Stimulated activated CD4-positive, alpha-beta T cell treated with anti-CD3 and anti-CD28 coated beads, Interleukin-1b, Interleukin-23, amount 100 ng/mL, for 1 hour (primary cell): ENCODE data around the gene GGTA1.
"Not testable (repeated sequence)": the region's sequence is repeated elsewhere in the genome, so short reads cannot be mapped to it uniquely, and the experiment has no call there.

Experiments used
- DNase-seq, 2 donors: peaks; one replicate each; pipeline ENCODE4 v3.0.0-alpha.2; 2020; ENCODE audit warnings: low read depth in 2 of 2

The GGTA1 gene

DNA sequence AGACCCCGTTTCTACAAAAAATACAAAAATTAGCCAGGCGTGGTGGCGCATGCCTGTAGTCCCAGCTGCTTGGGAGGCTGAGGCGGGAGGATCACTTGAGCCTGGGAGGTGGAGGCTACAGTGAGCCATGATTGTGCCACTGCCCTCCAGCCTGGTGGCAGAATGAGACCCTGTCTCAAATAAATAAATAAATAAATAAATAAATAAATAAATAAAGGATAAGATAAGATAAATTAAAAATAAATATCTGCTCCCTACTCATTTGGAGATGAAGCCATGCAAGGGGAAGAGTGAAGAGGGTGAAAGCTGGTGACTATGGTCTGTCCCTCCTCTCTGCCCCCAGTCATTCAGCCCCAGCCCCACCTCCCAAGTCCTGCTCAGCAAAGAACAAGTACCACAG, 41.2 kb downstream of the GGTA1 start:
- not testable (repeated sequence) for DNase-seq

DNA sequence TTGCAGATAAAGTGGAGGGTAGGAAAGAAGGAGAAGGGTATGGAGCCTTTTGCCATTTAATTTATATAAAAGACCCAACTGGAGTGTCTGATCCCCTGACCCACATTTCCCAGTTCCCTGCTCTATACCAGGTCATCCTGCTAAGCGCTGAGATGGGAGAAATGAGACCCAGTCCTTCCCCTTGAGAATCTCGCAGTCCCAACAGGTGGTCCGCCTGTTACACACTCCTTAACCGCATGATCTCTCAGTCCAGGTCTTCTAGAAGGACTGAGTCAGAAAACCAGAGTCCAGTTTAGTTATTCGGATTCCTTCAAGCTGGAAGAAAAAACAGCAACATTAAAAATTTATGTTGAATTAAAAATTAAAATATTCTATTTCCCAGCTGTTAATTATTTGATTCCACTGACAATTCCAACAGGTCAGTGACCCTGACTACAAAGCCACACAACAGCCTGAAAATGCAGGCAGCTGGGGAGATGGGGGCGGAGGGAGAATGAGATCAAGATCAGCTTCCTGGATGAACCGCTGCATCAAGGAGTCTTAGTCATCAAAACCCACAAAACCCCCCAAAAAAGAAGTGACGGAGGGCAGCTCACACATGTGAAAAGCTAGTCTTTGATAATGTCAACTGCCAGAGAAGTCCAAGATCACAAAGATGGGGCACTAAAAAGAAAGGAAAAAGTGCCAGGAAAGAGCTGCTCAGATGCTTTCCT, 44.0 kb downstream of the GGTA1 start:
- no peak for DNase-seq

DNA sequence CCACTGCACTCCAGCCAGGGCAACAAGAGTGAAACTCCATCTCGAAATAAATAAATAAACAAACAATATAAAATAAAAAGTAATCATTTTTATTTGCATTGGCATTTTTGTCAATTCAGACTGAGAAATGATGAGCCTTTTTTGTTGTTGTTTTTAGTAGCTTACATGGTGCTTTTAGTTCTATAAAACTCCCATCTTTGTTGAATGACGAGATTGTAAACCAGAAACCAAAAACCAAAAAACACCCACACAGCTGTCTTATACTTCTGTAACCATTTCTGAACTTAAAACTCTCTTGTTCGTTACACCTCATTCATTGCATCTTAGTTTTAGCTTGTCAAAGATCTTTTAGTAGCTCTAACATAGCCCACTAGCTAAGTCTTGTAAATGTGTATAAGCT, 44.7 kb downstream of the GGTA1 start:
- no peak for DNase-seq

DNA sequence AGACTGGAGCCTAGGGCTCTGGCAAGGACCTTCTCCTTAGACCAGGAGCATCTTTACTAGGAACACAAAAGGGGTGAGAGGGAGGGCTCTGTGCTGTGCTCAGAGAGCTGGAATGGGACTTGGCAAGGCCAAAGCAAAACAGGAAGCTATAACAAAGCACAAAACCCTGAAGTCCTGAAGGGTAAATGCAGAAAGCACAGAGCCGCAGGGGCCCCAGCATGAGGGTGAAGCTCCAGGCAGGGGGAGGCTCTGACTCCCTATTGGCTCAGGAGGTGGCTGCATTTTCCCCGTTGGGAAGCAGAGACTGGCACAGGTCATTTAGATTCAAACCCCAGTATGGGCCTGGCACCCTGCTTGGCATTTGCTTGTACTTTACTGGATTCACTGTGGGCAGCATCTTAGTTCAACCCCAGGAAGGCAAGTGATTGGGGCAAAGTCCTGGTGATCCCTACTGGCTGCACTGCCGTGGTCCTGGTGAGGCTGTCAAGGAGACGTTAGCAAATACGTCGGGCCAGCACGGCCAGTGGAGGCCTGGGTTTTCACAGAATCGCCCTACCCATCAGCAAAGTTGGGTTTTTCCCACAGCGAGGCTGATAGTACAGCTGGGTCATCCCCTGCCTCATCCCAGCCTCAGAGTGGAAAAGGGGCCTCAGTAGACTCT, 46.3 kb downstream of the GGTA1 start:
- DNase-seq, result no peak

DNA sequence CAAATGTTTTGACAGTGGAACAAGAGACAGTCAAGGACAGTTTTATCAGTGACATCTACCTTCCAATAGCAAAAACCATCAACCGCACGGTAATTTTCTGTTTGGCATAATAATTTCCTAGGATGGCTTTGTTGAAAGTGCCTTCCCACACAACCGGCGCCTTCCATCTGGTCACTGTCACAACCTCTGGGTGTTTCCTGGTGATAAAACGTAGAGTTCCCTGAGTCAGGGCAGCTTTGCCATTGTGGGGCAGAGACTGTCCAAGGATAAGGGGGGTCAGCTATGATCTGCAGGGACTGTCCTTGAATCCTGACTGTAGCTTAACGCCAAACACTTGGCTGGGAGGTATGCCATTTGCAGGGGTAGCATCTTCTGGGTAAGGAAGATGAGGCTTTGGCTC, 47.6 kb downstream of the GGTA1 start:
- no peak for DNase-seq

DNA sequence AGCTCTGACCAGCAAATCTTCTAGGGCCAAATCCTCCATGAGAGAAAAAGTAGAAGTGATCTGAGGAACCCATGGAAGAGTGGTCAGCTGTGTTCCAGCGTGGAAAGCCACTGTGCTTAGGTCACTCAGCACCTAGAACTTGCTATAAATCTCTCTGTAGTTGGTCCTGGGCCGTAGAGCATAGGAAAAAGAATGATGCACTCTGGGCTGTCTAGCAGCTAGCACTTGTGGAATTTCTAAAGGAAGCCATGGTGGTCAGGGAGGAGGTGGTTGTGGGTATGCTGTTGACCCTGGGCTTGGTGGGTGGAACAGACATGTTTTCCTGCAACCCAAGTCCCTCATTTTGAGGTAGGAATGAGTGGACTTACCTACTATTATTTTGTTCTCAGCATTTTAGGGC, 48.1 kb downstream of the GGTA1 start:
- DNase-seq, result no peak

DNA sequence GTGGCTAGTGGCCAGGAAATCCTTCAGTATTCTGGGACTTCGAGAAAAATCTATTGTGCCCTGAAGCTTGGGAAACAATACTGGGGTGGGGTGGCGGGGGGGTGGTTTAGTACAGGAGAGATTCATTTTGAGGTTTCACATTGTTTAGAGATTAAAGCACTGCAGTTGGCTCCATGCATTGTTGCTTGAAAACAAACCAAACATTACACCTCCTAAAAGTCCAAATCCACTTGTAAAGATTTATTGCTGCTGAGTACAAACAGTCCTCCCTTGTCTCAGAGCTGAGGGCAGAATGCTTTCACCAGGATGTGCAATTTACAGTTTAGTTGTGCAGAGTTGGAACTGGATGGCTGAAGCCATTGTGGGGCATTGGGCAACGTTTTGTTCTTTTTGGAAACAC, 49.4 kb downstream of the GGTA1 start:
- DNase-seq, result no peak

DNA sequence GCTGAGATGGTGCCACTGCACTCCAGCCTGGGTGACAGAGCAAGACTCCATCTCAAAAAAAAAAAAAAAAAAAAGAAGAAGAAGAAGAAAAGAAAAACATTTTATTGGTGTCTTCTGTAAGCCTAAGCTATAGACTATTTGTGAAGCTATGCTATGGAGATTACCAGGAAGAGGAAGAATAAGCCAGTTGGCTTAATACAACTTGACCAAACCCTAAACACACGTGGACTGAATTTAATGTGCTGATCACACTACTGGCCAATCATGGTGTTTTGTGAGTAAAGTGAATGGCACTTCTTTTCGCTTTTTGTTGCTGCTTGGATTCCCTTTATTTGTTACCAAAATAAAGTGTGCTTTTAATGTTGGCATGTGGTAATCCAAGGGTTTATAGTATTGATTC, 49.9 kb downstream of the GGTA1 start:
- no peak for DNase-seq

DNA sequence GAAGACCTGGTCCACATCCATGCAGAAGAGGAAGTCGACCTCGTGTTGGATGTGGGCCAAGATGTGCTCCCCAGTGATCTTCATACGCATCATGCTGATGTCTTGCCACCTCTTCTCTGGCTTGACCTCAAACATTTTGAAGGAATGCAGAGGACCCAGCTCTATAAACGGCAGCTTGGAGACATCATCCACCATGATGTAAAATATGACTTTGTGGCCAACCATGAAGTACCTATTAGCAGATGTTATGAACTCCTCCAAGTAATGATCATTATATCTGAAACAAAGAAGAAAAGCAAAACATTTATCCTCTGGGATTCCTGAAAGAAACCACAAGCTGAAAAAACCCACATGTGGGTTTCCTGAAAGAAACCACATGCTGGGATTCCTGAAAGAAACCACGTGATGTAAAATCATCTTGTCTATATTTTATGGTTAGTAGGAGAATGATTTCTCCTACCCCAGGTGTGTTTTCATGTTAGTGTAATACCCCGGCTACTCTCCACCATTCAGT, 52.3 kb downstream of the GGTA1 start:
- no peak for DNase-seq

DNA sequence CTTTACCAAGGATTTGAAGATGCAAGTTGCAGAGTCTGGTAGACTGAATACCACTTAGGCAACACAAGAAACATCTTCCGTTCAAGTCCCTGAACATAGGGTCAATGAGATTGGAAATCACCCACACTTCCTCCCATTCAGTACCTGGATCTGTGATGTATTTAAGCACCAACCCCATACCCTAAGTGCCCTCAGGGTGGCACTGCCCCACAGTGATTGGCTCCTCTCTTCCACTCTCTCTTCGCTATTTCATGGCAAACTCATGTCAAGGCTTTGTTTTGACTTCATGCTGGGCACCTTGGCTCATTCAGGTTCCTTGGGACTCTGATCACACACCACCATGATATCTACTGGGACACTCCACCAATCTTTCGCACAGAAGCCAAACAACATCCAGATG, 53.7 kb downstream of the GGTA1 start:
- no peak for DNase-seq

DNA sequence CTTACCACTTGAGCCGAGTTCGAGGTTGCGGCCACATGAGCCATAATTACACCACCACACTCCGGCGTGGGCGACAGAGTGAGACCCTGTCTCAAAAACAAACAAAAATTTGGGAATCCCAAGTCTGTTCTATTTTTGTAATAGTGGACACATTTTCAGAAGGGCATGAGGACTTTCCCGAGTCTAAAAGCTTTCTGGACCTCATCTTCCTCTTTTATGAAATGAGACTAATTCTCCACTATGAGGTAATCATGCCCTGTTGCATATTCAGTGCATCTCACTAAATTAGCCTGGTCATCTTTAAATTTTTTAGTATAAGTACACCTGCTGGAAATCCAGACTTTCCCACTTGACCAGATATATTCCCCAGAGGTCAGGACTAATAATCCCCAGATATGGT, 55.7 kb downstream of the GGTA1 start:
- no peak for DNase-seq

DNA sequence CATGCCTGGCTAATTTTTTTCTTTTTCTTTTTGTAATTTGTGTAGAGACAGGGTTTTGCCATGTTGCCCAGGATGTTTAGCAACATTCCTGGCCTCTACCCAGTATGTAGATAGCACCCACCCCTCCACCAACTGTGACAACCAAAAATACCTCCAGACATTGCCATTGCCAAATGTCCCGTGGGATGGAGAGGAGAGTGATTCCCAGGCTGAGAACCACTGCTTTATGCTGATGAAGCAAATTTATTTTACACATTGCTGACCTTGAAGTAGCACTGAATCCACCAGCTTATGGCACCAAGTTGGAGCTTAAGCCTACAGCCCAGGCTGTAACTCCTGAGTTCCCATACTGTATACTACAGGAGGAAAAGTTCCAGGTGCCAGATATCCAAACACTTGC, 58.5 kb downstream of the GGTA1 start:
- DNase-seq, result no peak

DNA sequence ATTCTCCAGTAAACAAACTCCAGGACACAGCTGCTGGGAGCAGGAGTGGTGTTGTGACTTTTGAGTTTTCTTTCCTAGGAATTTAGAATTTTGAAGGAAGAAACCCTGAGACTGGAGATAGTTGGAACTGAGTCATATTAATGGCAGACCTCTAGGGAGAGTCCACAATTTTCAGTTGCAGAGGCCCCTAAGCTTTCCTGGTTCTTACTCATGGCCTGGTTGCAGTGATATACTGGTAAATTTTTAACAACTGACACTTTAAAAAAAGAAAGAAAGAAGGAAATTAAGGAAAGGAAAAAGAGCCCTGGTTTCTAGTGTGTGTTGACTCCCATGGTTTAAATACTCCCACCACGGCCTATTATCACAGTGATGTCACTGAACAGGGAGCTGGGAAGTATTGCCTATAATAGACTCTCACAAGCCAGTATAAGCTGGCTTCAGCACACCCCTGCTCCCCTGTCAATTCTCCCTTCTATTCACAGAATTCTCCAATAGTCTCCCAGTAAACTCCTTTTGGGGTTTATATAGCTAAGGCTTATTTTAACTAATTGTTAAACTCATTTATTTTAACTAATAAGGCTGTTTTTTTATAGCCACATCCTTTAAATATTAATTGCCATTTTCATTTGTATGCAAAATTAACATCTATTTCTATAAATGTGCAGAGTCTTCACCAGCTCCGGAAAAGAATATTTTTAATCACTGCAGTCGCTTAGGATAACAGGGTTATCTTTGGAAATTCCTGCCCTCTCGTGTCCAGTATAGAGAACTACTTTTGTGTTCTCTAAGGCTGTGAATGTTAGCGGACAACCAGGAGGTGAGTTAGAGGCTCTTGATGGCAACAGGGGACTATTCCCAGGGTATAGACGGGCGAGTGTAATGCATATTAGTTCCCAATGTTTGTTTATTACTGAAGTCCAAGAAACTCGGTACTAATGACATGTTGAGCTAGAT, 59.7 kb downstream of the GGTA1 start:
- no peak for DNase-seq

DNA sequence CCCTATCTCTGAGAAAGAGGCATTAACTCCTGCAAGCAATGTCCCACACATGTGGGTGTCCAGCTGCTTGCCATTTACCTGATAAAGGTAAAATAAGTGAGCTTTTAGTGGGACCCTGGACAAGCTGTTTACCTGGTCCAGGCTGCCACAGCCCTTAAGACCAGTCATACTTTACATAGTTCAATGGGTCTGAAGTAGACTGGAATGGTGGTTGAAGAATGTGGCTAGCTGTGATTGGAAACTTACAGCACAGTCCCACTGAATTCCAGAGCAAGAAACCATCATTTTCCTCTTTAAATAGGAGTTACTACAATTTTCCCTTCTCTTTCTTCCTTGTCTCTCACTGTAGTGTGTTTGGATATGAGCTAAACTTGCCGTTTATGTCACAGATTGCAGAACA, 60.6 kb downstream of the GGTA1 start:
- no peak for DNase-seq

DNA sequence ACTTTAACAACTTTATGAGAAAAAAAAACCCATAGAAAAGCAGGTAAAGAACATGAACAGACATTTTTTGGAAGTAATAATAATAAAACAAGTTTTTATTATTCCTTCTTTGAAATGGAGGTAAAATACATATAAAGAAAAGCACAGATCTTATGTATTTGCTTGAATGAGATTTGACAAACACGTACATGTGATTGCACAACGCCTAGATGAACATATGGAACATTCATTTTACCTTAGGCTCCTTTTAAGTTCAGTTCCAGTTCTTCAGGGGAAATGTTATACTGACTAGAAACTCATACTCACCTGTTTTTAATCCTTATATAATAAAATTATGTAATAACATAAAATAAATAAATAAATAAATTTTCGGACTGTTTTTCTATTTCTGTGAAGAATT, 61.8 kb downstream of the GGTA1 start:
- DNase-seq, result no peak

DNA sequence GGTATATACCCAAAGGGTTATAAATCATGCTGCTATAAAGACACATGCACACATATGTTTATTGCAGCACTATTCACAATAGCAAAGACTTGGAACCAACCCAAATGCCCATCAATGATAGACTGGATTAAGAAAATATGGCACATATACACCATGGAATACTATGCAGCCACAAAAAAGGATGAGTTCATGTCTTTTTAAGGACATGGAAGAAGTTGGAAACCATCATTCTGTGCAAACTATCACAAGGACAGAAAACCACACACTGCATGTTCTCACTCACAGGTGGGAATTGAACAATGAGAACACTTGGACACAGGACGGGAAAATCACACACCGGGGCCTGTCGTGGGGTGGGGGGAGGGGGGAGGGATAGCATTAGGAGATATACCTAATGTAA, 62.6 kb downstream of the GGTA1 start:
- DNase-seq, result not testable (repeated sequence)

DNA sequence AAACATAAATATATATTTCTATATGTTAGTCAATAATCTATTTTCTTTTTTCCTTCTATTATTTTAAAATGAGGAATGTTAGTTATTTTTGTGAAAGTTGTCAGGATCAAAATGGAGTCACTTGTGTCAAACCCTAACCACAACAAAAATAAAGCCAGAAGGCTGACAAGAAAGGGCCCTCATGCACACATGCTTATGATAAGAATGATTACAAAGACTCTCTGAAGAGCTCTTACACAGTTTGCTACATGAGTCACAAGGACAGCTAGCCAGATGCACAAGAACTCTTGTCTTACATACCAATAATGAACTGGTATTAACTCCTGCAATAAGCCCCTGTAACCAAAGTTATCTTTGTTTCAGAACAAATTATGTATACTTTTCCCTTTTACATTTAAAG, 64.7 kb downstream of the GGTA1 start:
- DNase-seq, result no peak

DNA sequence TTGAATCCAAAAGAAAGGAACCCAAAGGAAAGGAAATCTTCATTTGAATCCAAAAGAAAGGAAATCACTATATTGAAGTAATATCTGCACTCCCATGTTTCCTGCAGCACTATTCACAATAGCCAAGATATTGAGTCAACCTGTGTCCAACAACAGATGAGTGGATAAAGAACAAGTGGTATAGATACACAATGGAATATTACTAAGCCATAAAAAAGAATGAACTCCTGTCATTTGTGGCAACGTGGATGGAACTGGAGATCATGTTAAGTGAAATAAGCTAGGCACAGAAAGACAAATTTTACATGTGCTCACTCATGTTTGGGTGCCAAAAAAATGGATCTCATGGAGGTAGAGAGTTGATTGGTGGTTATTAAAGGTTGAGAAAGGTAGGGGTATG, 71.7 kb downstream of the GGTA1 start:
- DNase-seq, result no peak

DNA sequence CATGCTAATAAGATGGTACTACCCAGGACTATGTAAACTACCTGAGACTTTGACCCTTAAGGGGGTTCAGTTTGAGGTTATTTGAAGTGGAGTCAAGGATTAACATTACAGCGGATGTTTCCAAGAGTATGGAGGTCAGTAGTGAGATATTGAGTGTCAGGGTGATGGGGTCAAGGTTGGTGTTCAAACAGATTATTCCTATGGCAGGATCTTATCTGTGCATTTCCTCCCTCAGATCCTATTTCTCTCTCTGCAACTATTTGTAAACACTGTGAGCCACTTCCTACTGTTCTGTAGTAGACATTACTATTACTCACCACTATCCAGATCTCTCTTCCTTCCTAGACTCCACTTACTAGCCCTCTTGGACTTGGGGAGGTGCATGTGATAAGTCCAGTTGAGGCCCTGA, 75.6 kb downstream of the GGTA1 start:
- no peak for DNase-seq

DNA sequence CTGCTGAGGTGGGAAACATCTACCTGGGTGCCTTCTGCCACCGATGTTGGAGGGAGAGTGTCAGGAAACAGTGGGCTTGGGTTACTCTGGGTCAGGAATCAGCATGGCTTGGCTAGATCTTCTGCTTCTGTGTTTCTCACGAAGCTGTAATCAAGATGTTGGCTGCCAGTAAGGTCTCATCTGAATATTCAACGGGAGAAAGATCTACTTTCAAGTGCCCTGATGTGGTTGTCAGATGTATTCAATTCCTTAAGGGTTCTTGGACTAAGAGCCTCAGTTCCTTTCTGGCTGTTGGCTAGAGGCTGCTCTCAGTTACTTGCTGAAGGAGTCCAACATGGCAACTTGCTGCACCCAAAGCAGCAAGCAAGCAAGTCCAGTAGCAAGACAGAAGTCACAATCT, 87.7 kb downstream of the GGTA1 start:
- no peak for DNase-seq

DNA sequence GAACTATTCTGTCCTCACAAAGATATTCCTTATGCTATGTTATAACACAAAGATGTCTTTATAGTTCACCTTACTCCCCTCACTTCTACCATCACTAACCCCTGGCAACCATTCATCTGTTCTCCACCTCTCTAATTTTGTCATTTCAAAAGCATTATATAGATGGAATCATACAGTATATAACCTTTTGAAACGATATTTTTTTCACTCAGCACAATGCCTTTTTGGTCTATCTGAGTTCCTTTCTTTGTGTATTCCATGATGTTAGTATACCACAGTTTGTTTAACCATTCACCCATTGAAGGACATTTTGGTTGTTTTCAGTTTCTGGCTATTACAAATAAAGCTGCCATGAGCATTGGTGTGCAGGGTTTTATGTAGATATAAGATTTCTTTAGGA, 93.7 kb downstream of the GGTA1 start:
- DNase-seq, result no peak
